ENCODE data around the gene NGFR.

NGFR gene

GRCh38 chr17:49494986-49495841 is at the start of gene NGFR:
Gene NGFR (plus strand): TSS chr17:49495293. CDS start chr17:49495418, 125 bp downstream.
- DNase-seq (ENCODE audit: low spot score), result peak; percentile 46

GRCh38 chr17:49445591-49445990 is 49.5 kb upstream of the NGFR start:
- DNase-seq (ENCODE audit: low spot score), result no peak

DNA sequence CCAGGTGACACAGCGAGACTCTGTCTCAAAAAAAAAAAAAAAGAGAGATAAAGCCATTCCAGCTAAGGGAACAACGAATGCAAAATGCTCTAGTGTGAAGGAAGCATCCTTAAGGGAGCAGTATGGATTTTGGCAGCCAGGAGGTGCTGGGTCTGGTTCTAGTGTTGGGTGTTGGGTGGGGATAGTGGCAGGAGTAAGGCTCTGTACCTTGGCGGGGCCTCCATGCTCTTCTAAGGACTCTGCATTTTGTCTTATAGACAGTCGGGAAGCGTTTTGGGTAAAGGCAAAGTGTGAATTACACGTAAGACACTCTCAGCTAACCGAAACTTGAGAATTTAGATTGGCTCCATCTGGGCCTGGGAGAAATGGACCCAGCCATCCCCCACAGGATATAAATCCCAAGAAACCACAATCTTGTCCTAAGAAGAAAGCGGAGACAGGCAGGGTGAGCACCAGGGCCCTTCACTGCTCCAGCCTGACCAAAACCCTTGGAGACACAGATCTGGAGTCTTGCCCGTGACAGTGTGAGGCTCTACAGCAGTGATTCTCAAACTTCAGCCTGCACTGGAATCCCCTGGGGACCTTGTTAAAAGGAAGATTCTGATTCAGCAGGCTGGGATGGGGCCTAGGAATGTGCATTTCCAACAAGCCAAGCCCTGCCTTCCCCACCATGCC is 47.3 kb upstream of the NGFR start:
- DNase-seq (ENCODE audit: low spot score), result no peak

- DNase-seq (ENCODE audit: low spot score), result no peak
Measured at GRCh38 chr17:49450181-49450580, 44.9 kb upstream of the NGFR start.

DNA sequence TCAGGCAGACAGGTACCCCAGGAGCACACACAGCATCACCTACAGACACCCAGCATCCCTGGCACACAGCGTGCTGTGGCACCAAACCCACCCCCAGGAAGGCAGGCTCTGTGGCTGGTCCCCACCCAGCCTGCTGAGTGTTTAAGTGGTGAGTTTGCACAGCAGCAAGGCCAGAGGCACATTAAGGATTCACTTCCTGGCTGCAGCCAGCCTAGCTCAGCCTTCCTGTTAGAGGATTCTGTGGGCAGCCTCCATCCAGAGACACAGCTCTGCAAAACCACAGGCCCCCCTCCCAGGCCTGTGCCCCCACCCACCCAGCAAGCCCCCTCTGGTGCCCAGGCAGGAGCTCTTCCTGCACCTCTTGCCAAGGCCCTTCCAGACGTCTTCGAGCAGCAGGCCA is 44.4 kb upstream of the NGFR start:
- no peak for DNase-seq (ENCODE audit: low spot score)

- DNase-seq (ENCODE audit: low spot score), result no peak
Measured at GRCh38 chr17:49452201-49452600, 42.9 kb upstream of the NGFR start.

- no peak for DNase-seq (ENCODE audit: low spot score)
Measured at GRCh38 chr17:49452661-49453060, 42.4 kb upstream of the NGFR start.

DNA sequence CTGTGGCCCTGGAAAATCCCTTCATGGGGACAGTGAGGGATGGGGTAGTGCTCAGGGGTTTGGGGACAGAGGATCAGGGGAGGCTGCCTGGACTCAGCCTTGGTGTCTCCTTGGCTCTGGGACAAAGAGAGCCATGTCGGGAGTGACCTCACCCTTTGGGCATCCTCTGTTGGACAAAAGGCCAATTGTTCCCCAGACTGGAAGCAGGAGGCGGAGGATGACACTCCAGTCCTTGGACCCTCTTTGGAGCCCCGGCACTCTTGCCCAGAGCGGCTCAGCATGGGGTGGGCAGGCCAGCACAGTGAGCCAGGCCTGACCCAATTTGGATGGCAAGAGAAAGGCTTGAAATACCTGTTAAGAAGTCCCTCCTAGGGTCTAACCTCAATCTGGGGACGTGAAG is 41.0 kb upstream of the NGFR start:
- DNase-seq (ENCODE audit: low spot score), result peak; percentile 86

DNA sequence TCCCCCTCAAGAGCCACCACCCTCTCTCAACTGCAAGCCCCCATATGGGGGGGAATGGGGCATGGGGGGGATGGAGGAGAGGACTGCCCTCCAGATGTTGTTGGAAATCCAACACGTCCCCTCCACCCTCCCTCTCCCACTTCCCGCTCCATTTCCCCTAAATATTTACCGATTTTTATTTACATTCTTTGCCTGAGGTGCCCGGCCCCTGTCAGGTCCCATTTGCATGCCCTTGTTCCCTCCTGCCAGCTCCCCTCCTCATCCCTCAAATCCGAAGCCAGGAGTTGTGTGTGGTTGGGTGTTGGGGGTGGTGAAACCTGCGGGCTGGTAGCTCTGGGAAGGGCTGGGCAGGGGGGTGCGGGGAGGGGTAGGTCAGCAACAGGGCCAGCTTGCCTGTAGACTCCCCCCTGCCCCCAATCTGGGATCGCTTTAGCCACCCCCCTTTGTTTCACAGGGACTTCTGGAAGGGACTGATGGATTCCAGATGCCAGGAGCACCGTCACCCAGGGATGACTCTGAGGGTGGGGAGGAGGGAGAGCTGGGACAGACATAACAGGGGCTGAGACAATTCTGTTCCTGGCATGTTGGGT is 39.7 kb upstream of the NGFR start:
- no peak for DNase-seq (ENCODE audit: low spot score)

DNA sequence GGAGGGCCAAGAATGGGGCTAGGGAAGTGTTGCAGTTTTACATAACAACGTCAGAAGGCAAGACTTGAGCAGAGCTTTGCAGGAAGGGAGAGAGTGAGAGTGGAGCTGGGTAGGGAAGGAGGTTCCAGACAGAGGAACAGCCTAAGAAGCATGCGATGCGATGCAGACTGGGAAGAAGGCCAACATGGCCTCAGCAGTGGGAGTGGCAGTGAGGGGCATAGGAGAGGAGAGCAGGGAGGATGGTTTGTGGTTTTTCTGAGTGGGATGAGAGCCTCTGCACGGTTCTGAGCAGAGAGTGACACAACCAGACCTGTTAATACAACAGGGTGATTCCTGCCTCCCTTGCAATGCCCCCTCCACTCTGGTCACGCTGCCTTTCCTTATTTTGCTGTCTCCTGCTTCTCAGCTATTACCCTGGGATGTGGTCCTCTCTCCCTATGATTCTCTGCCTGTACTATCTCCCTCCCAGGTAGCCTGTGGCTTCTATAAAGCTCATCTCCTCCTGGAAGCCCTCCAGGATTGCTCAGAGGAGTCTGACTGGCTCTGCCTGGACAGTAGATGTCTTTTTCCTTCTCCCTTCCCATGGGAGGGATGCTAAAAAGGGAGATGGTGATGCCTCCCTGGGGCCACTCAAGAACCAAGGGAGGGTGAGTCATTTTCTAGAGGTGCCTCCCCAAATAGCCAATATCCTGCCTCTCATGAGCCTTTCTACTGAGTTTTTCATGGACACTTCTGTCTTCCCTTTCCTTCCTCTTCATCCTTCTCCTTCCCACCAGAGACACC is 38.7 kb upstream of the NGFR start:
- DNase-seq (ENCODE audit: low spot score), result peak; percentile 43

DNA sequence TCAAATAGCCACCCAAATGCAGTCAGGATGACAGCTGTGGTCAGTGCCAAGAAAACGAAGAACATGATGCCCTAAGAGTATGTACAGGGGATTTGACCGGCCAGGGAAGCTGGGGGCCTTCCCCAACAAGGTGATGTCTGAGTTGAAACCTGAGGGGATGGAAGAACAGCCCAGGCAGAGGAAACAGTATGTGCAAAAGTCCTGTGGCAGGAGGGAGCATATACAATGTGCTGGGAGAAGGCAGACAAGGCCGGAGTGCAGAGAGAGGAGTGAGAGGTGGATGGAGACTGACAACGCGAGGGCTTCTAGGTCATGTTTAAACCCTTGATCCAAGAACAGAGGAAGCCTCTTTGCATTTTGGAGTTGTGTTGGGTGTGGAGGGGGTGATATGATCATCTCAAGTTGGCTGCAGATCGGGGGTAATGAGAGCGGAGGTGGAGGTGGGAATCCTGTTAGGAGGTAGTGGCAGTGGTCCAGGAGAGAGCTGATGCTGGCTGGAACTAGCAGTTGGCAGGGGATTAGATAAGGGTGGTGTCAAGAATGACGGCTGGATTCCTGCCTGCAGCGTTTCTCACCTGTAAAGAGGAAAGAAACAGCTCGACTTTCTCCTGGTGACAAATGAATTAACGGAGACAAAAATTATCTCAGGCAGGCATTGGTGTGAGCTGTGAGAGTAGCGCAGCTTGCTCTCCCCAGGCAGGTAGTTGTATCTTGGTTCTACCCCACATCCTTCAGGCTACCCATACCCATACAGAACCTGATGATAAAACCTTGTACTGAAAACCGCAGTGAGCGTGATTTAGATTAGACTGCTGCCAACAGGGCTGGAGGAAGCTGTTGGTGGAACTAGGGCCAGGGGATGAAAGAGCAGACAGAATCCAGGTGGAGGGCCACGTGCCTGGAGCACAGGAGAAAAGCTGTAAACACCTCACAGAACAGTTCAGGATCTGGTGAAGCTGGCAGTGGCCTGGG is 37.2 kb upstream of the NGFR start:
- DNase-seq (ENCODE audit: low spot score), result no peak

DNA sequence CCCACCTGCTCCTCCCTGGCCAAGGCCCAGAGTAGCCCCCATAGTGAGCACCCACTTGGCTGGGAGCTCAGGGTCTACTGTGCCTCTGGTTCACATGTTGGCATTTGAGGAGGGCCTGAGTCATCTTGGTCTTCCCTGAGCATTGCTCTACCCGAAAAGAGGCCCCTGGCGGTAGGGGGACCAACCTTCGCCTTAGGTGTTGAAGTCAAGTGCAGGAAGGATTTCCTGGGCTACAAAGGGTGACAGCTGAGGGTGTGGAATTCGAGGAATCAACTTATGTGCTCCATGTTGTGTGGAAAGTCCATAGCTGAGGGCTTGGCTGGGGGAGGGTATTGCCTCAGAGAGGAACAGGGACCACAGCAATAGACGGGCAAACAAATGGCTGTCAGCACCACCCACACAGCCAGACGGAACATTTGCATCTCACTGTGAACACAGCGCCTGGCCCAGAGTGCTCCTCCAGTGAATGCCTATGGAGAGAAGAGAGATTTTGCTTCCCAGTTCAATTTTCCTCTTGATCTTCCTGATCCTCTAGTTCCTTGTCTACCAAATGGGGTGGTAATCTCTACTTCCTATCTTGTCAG is 35.6 kb upstream of the NGFR start:
- no peak for DNase-seq (ENCODE audit: low spot score)

- no peak for DNase-seq (ENCODE audit: low spot score)
Measured at GRCh38 chr17:49460401-49460800, 34.7 kb upstream of the NGFR start.

DNA sequence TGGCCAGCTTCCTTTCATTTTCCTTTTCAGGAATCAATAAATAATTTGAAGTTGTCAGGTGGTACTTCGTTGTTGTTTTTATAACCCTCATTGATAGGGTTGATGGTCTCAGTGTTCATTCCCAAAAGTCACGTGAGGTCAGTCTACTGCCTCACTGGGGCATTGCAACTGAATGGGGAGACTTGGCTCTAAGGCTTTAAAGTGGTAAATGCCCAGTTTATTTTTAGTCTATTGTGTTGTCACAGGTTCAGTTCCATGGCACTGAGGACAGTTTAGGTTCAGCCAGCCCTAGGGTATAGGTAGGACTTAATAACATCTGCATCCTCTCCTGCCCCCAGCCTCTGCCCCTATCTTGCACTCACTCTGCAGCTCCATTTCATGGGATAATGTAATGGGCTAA is 33.5 kb upstream of the NGFR start:
- no peak for DNase-seq (ENCODE audit: low spot score)

- no peak for DNase-seq (ENCODE audit: low spot score)
Measured at GRCh38 chr17:49464049-49464448, 31.0 kb upstream of the NGFR start.

GRCh38 chr17:49465331-49465903 is 29.7 kb upstream of the NGFR start:
- no peak for DNase-seq (ENCODE audit: low spot score)

GRCh38 chr17:49466436-49466835 is 28.7 kb upstream of the NGFR start:
- DNase-seq (ENCODE audit: low spot score), result no peak

DNA sequence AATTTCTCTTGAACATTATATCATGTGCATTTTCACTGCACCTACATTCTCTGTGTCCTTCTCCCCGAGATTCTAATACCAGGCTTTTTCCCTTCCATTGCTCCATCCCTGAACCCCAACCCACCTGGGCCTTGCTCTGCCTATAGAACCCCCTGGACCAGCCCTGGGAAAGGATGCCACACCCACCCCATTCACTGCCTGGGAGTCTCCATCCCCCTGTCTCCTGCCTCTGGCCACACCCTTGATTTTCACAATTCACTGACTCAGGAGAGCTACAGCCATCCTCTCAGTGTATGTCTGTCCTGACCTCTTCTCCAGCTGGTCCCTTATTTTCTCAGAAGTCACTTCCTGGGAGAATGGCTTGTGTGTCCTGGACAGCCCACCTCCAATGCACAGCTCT is 27.9 kb upstream of the NGFR start:
- no peak for DNase-seq (ENCODE audit: low spot score)

GRCh38 chr17:49468811-49469385 is 26.2 kb upstream of the NGFR start:
- no peak for DNase-seq (ENCODE audit: low spot score)

All from COLO829 (cell line).